Neural cell (in vitro differentiated cells): ENCODE results near the gene HNRNPUL1. TPM values are rescaled to one million over a fixed set of nuclear protein-coding genes. Genes with fewer than 3 reads are reported as not detected.

Experiments
- H2AFZ ChIP-seq: fragments of 200-600, 300-800 bp; sonication (generic), shearing (Covaris generic); 2 replicates; pipeline ENCODE4 v1.6.0; 2014; ENCODE audit warnings: low read depth, mild to moderate bottlenecking, antibody characterized with exemption, low read length, moderate library complexity
- H3F3A ChIP-seq: fragments of 200-600 bp; shearing (Covaris generic); 2 replicates; pipeline ENCODE4 v1.6.1; 2016; ENCODE audit warnings: mild to moderate bottlenecking, moderate library complexity, mixed read lengths, antibody characterized with exemption, low read length; ENCODE audit not compliant: insufficient read depth, poor library complexity, severe bottlenecking
- H3K27ac ChIP-seq: fragments of 200-600, 300-800 bp; sonication (generic), shearing (Covaris generic); 2 replicates; pipeline ENCODE4 v1.5.1; 2014; ENCODE audit warnings: mild to moderate bottlenecking, low read length, moderate library complexity
- H3K27me3 ChIP-seq: fragments of 300-800, 200-600 bp; sonication (generic), shearing (Covaris generic); 2 replicates; pipeline ENCODE4 v1.6.0; 2014; ENCODE audit warnings: mild to moderate bottlenecking, low read depth, low read length, moderate library complexity; ENCODE audit not compliant: insufficient read depth
- H3K36me3 ChIP-seq: fragments of 300-800, 200-600 bp; sonication (generic), shearing (Covaris generic); 2 replicates; pipeline ENCODE4 v1.5.1; 2014; ENCODE audit warnings: mild to moderate bottlenecking, antibody characterized with exemption, low read length, moderate library complexity; ENCODE audit not compliant: insufficient read depth
- H3K4me2 ChIP-seq: fragments of 300-800, 200-600 bp; sonication (generic), shearing (Covaris generic); 2 replicates; pipeline ENCODE4 v1.6.0; 2014; ENCODE audit warnings: mild to moderate bottlenecking, low read length
- H3K4me3 ChIP-seq: fragments of 300-800, 200-600 bp; sonication (generic), shearing (Covaris generic); 2 replicates; pipeline ENCODE4 v1.5.1; 2014; ENCODE audit warnings: mild to moderate bottlenecking, low read length, moderate library complexity
- H3K79me2 ChIP-seq: fragments of 200-600 bp; shearing (Covaris generic); replicated peaks from 2 replicates; pipeline ENCODE4 v1.6.0; 2014; ENCODE audit warnings: mild to moderate bottlenecking, low read length, moderate library complexity; ENCODE audit not compliant: insufficient read depth
- H3K9ac ChIP-seq: fragments of 300-800, 200-600 bp; sonication (generic), shearing (Covaris generic); 2 replicates; pipeline ENCODE4 v1.6.1; 2016; ENCODE audit warnings: mild to moderate bottlenecking, low read length, mixed read lengths
- H3K9me2 ChIP-seq: fragments of 200-600 bp; shearing (Covaris generic); 2 replicates; pipeline ENCODE4 v1.6.1; 2016; ENCODE audit warnings: mild to moderate bottlenecking, low read length, mixed read lengths; ENCODE audit not compliant: insufficient read depth
- H3K9me3 ChIP-seq: fragments of 200-600, 300-800 bp; sonication (generic), shearing (Covaris generic); 2 replicates; pipeline ENCODE4 v1.6.1; 2016; ENCODE audit warnings: mild to moderate bottlenecking, mixed run types, low read length, moderate library complexity, mixed read lengths
- H4K20me1 ChIP-seq: fragments of 200-600 bp; shearing (Covaris generic); 2 replicates; pipeline ENCODE4 v1.6.1; 2016; ENCODE audit warnings: mild to moderate bottlenecking, mixed run types; ENCODE audit not compliant: insufficient read depth
- CTCF ChIP-seq: fragments of 450-650 bp; IDR thresholded peaks from 2 replicates; pipeline ENCODE4 v1.5.1; 2014; ENCODE audit warnings: antibody characterized with exemption, mild to moderate bottlenecking, moderate library complexity; ENCODE audit not compliant: poor library complexity, severe bottlenecking
- EP300 ChIP-seq: fragments of 450-650 bp; conservative IDR thresholded peaks from 2 replicates; pipeline ENCODE4 v1.6.1; 2014; ENCODE audit warnings: antibody characterized with exemption, mild to moderate bottlenecking, moderate library complexity; ENCODE audit not compliant: poor library complexity, severe bottlenecking
- EZH2 ChIP-seq: fragments of 200-600, 300-800 bp; shearing (Covaris generic), sonication (generic); IDR thresholded peaks from 2 replicates; pipeline ENCODE4 v1.6.1; 2014; ENCODE audit warnings: antibody characterized with exemption, low read length, borderline replicate concordance, mild to moderate bottlenecking; ENCODE audit not compliant: insufficient read depth, poor library complexity, severe bottlenecking
- MXI1 ChIP-seq: fragments of 450-650 bp; conservative IDR thresholded peaks from 2 replicates; pipeline ENCODE4 v1.6.1; 2014; ENCODE audit warnings: antibody characterized with exemption, mild to moderate bottlenecking; ENCODE audit not compliant: poor library complexity, severe bottlenecking
- POLR2AphosphoS5 ChIP-seq: IDR thresholded peaks from 2 replicates; pipeline ENCODE4 v1.6.1; 2012
- RAD21 ChIP-seq: fragments of 450-650 bp; conservative IDR thresholded peaks from 2 replicates; pipeline ENCODE4 v1.6.1; 2014; ENCODE audit warnings: antibody characterized with exemption, mild to moderate bottlenecking, moderate library complexity
- REST ChIP-seq: IDR thresholded peaks from 2 replicates; pipeline ENCODE4 v1.6.1; 2012; ENCODE audit warnings: borderline replicate concordance
- SMC3 ChIP-seq: fragments of 450-650 bp; conservative IDR thresholded peaks from 2 replicates; pipeline ENCODE4 v1.6.1; 2014; ENCODE audit warnings: antibody characterized with exemption, mild to moderate bottlenecking, moderate library complexity; ENCODE audit not compliant: poor library complexity
- TAF1 ChIP-seq: IDR thresholded peaks from 2 replicates; pipeline ENCODE4 v1.6.1; 2012; ENCODE audit warnings: low read depth
- polyA plus RNA-seq: library from polyadenylated mRNA; depleted of rRNA; stranded (reverse); fragments of >200 nt; gene quantifications from 2 replicates; pipeline ENCODE4 v1.2.3, GENCODE V29; 2014

HNRNPUL1 gene
- polyA plus RNA-seq, 1 donor from 2014 or later, result 34.6 TPM

GRCh38 chr19:41353466-41354342 is 89.5 kb downstream of the HNRNPUL1 start, which contains the start of gene TGFB1:
TGFB1 (minus strand) TSS chr19:41353922; CDS start chr19:41353044, 878 bp downstream.
- Histone ChIP-seq H3K9me2 (no peaks in the 10 kb centered on the region), H3K79me2 (no peaks in the 10 kb centered on the region), H3K4me2 (no peak within 1 kb of the TSS), H3K36me3 (no peaks in the 10 kb centered on the region), H3K27me3 (peaks cover 52% of the 10 kb centered on the region), H3F3A (no peaks in the 10 kb centered on the region), H3K27ac (no peak within 1 kb of the TSS), H3K4me3 (peak within 1 kb of the TSS; percentile 65), H2AFZ (no peak within 1 kb of the TSS), H3K9me3 (no peaks in the 10 kb centered on the region), H4K20me1 (no peaks in the 10 kb centered on the region), H3K9ac (peak within 1 kb of the TSS; percentile 36)
- TF ChIP-seq EZH2, result no peak
- TF ChIP-seq SMC3, result peak; percentile 57
- TF ChIP-seq CTCF, result peak; percentile 71
- peak; percentile 24 for TF ChIP-seq RAD21

GRCh38 chr19:41354343-41354953 is 90.3 kb downstream of the HNRNPUL1 start:
- H3K27ac ChIP-seq, result no peak overlapping the region
- peaks cover 51% of the 10 kb centered on the region for H3K27me3 ChIP-seq
- H3F3A ChIP-seq, result no peaks in the 10 kb centered on the region
- H3K36me3 ChIP-seq, result no peaks in the 10 kb centered on the region
- H3K9me3 ChIP-seq, result no peaks in the 10 kb centered on the region
- H4K20me1 ChIP-seq, result no peaks in the 10 kb centered on the region
- H3K9me2 ChIP-seq, result no peaks in the 10 kb centered on the region
- H3K9ac ChIP-seq, result peak overlapping the region; percentile 36
- no peak overlapping the region for H3K4me2 ChIP-seq
- no peak overlapping the region for H2AFZ ChIP-seq
- TF ChIP-seq CTCF (no peak), MXI1 (no peak), POLR2AphosphoS5 (no peak)
- peak overlapping the region; percentile 65 for H3K4me3 ChIP-seq
- no peaks in the 10 kb centered on the region for H3K79me2 ChIP-seq

GRCh38 chr19:41355035-41355434 is 90.9 kb downstream of the HNRNPUL1 start:
- H3K79me2 ChIP-seq, result no peaks in the 10 kb centered on the region
- H2AFZ ChIP-seq, result no peak overlapping the region
- no peaks in the 10 kb centered on the region for H3K9me2 ChIP-seq
- peaks cover 46% of the 10 kb centered on the region for H3K27me3 ChIP-seq
- H3K4me3 ChIP-seq, result no peak overlapping the region
- no peaks in the 10 kb centered on the region for H3K36me3 ChIP-seq
- H3F3A ChIP-seq, result no peaks in the 10 kb centered on the region
- H3K4me2 ChIP-seq, result no peak overlapping the region
- H4K20me1 ChIP-seq, result no peaks in the 10 kb centered on the region
- no peak for TF ChIP-seq CTCF
- no peak for TF ChIP-seq MXI1
- no peak for TF ChIP-seq EP300
- TF ChIP-seq POLR2AphosphoS5, result no peak
- no peak for TF ChIP-seq SMC3
- no peak for TF ChIP-seq RAD21
- no peak for TF ChIP-seq EZH2
- no peak for TF ChIP-seq TAF1
- no peak for TF ChIP-seq REST
- no peak overlapping the region for H3K9ac ChIP-seq
- no peaks in the 10 kb centered on the region for H3K9me3 ChIP-seq
- H3K27ac ChIP-seq, result no peak overlapping the region
